Left ventricle myocardium inferior (tissue), 1 donor: ENCODE results near the gene MTCL1. TPM values are rescaled to one million over a fixed set of nuclear protein-coding genes. Genes with fewer than 3 reads are reported as not detected.

Experiments
- DNase-seq: peaks from one replicate; pipeline ENCODE4 v3.0.0-alpha.2; 2020
- H3K27ac ChIP-seq: fragments of 200-600 bp; replicated peaks from 2 replicates; pipeline ENCODE4 v1.8.0; 2021
- H3K27me3 ChIP-seq: fragments of 200-600 bp; 2 replicates; pipeline ENCODE4 v1.8.0; 2021; ENCODE audit warnings: low read depth
- H3K36me3 ChIP-seq: fragments of 200-600 bp; 2 replicates; pipeline ENCODE4 v1.8.0; 2021
- H3K4me1 ChIP-seq: fragments of 200-600 bp; 2 replicates; pipeline ENCODE4 v1.8.0; 2021
- H3K4me3 ChIP-seq: fragments of 200-600 bp; 2 replicates; pipeline ENCODE4 v1.8.0; 2021; ENCODE audit warnings: mild to moderate bottlenecking, moderate library complexity
- H3K9me3 ChIP-seq: fragments of 200-600 bp; replicated peaks from 2 replicates; pipeline ENCODE4 v1.8.0; 2021
- CTCF ChIP-seq: fragments of 200-600 bp; IDR thresholded peaks from 2 replicates; pipeline ENCODE4 v1.8.0; 2021; ENCODE audit warnings: antibody characterized with exemption, mild to moderate bottlenecking, borderline replicate concordance
- intact Hi-C: fragments of 100-400 bp; cut with micrococcal nuclease; formaldehyde crosslinking; loops from one replicate; pipeline ENCODE4 v1.11.0; 2022
- total RNA-seq: library from RNA; stranded (reverse); fragmentation: NEBNext Ultra II Directional; extraction: Animal tissue kit (Norgen Biotek cat#: 25700); gene quantifications from one replicate; pipeline ENCODE4 v1.2.1, GENCODE V29; 2021
- donor health status: DM: no; HTN: yes; CAD: no; lungs with severe emphysema.

MTCL1 gene
- total RNA-seq, 1 donor from 2014 or later, result 9.1 TPM

GRCh38 chr18:8741117-8741516, 35.8 kb downstream of the MTCL1 start:
- no peak overlapping the region for H3K4me3 ChIP-seq
- no peaks in the 10 kb centered on the region for H3K36me3 ChIP-seq
- no peaks in the 10 kb centered on the region for H3K27me3 ChIP-seq
- H3K4me1 ChIP-seq, result no peaks in the 10 kb centered on the region
- H3K27ac ChIP-seq, result no peak overlapping the region
- intact Hi-C loops, result no loop called here
- no peaks in the 10 kb centered on the region for H3K9me3 ChIP-seq
- no peak for TF ChIP-seq CTCF
- DNase-seq, result no peak

DNA sequence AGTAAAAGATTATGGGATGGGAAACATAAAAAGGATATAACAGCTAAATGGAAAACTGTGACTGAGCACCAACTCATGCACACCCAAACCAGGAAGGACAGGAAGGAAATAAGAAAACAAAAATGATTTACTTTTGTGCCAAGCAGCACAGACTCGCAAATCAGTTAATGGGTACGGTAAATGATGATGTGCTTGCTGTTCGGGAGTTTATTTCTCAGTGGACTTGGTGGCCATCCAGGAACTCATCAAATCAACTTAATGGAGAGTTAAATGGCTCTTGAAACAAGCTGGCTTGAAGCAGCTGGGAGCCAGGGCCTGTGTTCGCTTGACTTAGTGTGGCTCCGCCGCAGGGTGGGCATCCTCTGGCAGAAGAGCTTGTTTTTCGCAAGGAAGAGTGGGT, 36.2 kb downstream of the MTCL1 start:
- Histone ChIP-seq H3K9me3 (no peaks in the 10 kb centered on the region), H3K36me3 (no peaks in the 10 kb centered on the region), H3K4me3 (no peak overlapping the region), H3K27me3 (no peaks in the 10 kb centered on the region), H3K27ac (no peak overlapping the region), H3K4me1 (no peaks in the 10 kb centered on the region)
- no peak for DNase-seq
- no peak for TF ChIP-seq CTCF
- intact Hi-C loops, result no loop called here

- no peaks in the 10 kb centered on the region for H3K36me3 ChIP-seq
Measured at GRCh38 chr18:8742387-8743361, 37.3 kb downstream of the MTCL1 start.

DNA sequence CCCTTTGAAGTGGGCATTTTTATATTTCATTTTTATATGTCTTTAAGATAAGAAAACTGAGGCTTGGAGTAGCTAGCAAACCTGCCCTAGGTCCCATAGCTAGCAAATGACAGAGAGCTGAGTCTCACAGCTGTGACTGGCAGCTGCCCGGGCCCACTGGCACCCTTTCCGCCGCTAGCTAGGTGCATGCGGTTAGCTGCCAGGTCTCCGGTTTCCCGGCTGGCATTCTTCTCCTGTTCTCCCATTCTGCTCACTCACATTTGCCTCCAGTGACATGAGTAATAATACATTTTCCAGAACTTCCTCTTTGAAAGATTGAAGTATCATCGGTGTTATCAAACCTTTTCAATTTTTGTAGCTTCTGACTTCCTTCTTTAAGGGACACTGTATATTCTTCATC, 38.7 kb downstream of the MTCL1 start:
- Histone ChIP-seq H3K27me3 (no peaks in the 10 kb centered on the region), H3K4me3 (no peak overlapping the region), H3K4me1 (no peaks in the 10 kb centered on the region), H3K9me3 (no peaks in the 10 kb centered on the region), H3K27ac (no peak overlapping the region), H3K36me3 (no peaks in the 10 kb centered on the region)
- DNase-seq, result no peak
- no peak for TF ChIP-seq CTCF
- intact Hi-C loops, result no loop called here

More at GRCh38 chr18:8742387-8743361, 37.3 kb downstream of the MTCL1 start:
- no peak overlapping the region for H3K27ac ChIP-seq
- no peaks in the 10 kb centered on the region for H3K27me3 ChIP-seq
- H3K4me1 ChIP-seq, result no peaks in the 10 kb centered on the region
- no peak overlapping the region for H3K4me3 ChIP-seq
- TF ChIP-seq CTCF, result no peak
- intact Hi-C loops, result no loop called here
- DNase-seq, result no peak
- H3K9me3 ChIP-seq, result no peaks in the 10 kb centered on the region

DNA sequence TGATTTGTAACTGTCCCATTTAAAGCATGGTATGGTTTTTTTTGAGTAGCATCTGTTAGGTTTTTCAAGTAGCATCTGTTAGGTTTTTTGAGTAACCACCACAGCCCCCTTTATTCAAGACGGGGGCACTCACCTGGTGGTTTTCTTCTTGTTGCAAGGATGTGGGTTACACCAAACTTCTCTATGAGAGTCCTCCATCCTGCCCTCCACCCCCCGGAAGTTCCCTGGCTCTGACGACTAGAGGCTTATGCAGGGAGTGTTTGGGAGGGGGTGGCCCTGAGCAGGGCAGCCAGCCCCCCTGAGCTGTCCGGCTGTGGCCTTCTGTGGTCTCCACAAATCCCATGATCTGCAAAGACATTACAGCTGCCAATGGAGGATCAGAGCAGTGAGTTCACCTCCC, 39.3 kb downstream of the MTCL1 start:
- DNase-seq, result no peak
- intact Hi-C loops, result no loop called here
- no peaks in the 10 kb centered on the region for H3K9me3 ChIP-seq
- H3K27ac ChIP-seq, result no peak overlapping the region
- H3K27me3 ChIP-seq, result no peaks in the 10 kb centered on the region
- H3K4me3 ChIP-seq, result no peak overlapping the region
- TF ChIP-seq CTCF, result no peak
- no peaks in the 10 kb centered on the region for H3K36me3 ChIP-seq
- no peaks in the 10 kb centered on the region for H3K4me1 ChIP-seq
